HCT116 (cell line): ENCODE measurements around the gene PIM1.

Experiments used
- CBX3 ChIP-seq: IDR thresholded peaks from 2 replicates; pipeline ENCODE4 v1.6.1; 2012; ENCODE audit warnings: low read depth
- CTCF ChIP-seq, 3 experiments: fragments of 200-600 bp in 1 of 3; sonication (generic) in 1 of 3; IDR thresholded peaks in 2 of 3; conservative IDR thresholded peaks in 1 of 3; 2 replicates each; pipeline ENCODE4 v1.5.1; 2012 to 2017; ENCODE audit warnings: low read depth in 2 of 3, low read length in 2 of 3, antibody characterized with exemption in 1 of 3, borderline replicate concordance in 1 of 3, control low read depth in 1 of 3, mild to moderate bottlenecking in 1 of 3, mixed read lengths in 1 of 3, mixed run types in 1 of 3, moderate library complexity in 1 of 3; ENCODE audit not compliant: insufficient read depth in 1 of 3
- EZH2 ChIP-seq: fragments of 200-600 bp; sonication (generic); IDR thresholded peaks from 2 replicates; pipeline ENCODE4 v1.6.1; 2017; ENCODE audit warnings: antibody characterized with exemption, mixed run types
- POLR2A ChIP-seq: IDR thresholded peaks from 2 replicates; pipeline ENCODE4 v1.7.0; 2011; ENCODE audit warnings: borderline replicate concordance; ENCODE audit not compliant: insufficient read depth, insufficient read length; ENCODE audit errors: extremely low read depth
- POLR2AphosphoS5 ChIP-seq: IDR thresholded peaks from 2 replicates; pipeline ENCODE4 v1.6.1; 2011; ENCODE audit warnings: mild to moderate bottlenecking, low read depth, low read length, moderate library complexity
- RAD21 ChIP-seq: IDR thresholded peaks from 2 replicates; pipeline ENCODE4 v1.6.1; 2012; ENCODE audit warnings: low read depth, mild to moderate bottlenecking
- REST ChIP-seq: IDR thresholded peaks from 2 replicates; pipeline ENCODE4 v1.6.1; 2012; ENCODE audit warnings: low read depth
- SIN3A ChIP-seq: IDR thresholded peaks from 2 replicates; pipeline ENCODE4 v1.6.1; 2012; ENCODE audit warnings: low read depth
- SP1 ChIP-seq: IDR thresholded peaks from 2 replicates; pipeline ENCODE4 v1.6.1; 2012; ENCODE audit warnings: low read depth
- SRF ChIP-seq: IDR thresholded peaks from 2 replicates; pipeline ENCODE4 v1.6.1; 2012; ENCODE audit warnings: low read depth
- TCF7L2 ChIP-seq: IDR thresholded peaks from 2 replicates; pipeline ENCODE4 v1.7.0; 2011; ENCODE audit warnings: borderline replicate concordance, inconsistent platforms; ENCODE audit not compliant: insufficient read depth, insufficient read length; ENCODE audit errors: extremely low read depth
- ZBTB33 ChIP-seq: IDR thresholded peaks from 2 replicates; pipeline ENCODE4 v1.6.1; 2011; ENCODE audit warnings: mild to moderate bottlenecking, low read length, moderate library complexity; ENCODE audit not compliant: insufficient replicate concordance; ENCODE audit errors: extremely low read depth
- ZFX ChIP-seq: fragments of 450-650 bp; IDR thresholded peaks from 2 replicates; pipeline ENCODE4 v1.6.1; 2017
- ZNF274 ChIP-seq: fragments of 200-500 bp; sonication (Bioruptor generic); IDR thresholded peaks from 2 replicates; pipeline ENCODE4 v1.6.1; 2014; ENCODE audit warnings: mild to moderate bottlenecking, low read depth, low read length, inconsistent platforms

GRCh38 chr6:37209461-37210205 lies 39.7 kb downstream of the PIM1 start:
- TF ChIP-seq POLR2A (no peak), RAD21 (no peak), ZNF274 (no peak), CTCF (IDR thresholded peaks at IDR 0.05 in 2 of 3, conservative IDR thresholded peaks at IDR 0.05 in 1 of 3; ENCODE audit: borderline replicate concordance in 1 of 3, insufficient read depth in 1 of 3, low read depth in 2 of 3, low read length in 2 of 3) (no peak), CBX3 (no peak), POLR2AphosphoS5 (no peak), SP1 (no peak), SRF (no peak), TCF7L2 (no peak), ZFX (no peak), EZH2 (no peak), REST (no peak), SIN3A (no peak), ZBTB33 (no peak)
